NCI-H748 (cell line): ENCODE measurements around the gene ANKRD66.
A peak's percentile ranks its signal among the peaks of the same experiment; 100 is the strongest.
"Not testable (repeated sequence)": the region's sequence is repeated elsewhere in the genome, so short reads cannot be mapped to it uniquely, and the experiment has no call there.

Source experiments
- DNase-seq: peaks from one replicate; lab custom pipeline; 2025; ENCODE audit not compliant: unreplicated experiment; lab: John Stamatoyannopoulos, UW

Gene ANKRD66

GRCh38 chr6:46746696-46747095 lies at the start of gene ANKRD66:
Gene ANKRD66, plus strand, starts transcription at chr6:46746933. Its CDS starts 5,016 bp downstream, at chr6:46751949.
- DNase-seq = peak; percentile 36

- no peak for DNase-seq
These were observed 46.8 kb upstream of the ANKRD66 start for GRCh38 chr6:46699970-46700369.

GRCh38 chr6:46704562-46704961 lies 42.2 kb upstream of the ANKRD66 start:
- peak; percentile 41 for DNase-seq

GRCh38 chr6:46706464-46706863 lies 40.3 kb upstream of the ANKRD66 start:
- DNase-seq = no peak

- no peak for DNase-seq
These were observed 35.2 kb upstream of the ANKRD66 start for GRCh38 chr6:46711491-46711890.

GRCh38 chr6:46715141-46715540 lies 31.6 kb upstream of the ANKRD66 start:
- no peak for DNase-seq

GRCh38 chr6:46719099-46719498 lies 27.6 kb upstream of the ANKRD66 start:
- DNase-seq = no peak

GRCh38 chr6:46720401-46720800 lies 26.3 kb upstream of the ANKRD66 start:
- DNase-seq = no peak

GRCh38 chr6:46729787-46730326 lies 16.9 kb upstream of the ANKRD66 start:
- DNase-seq = no peak

GRCh38 chr6:46730921-46731461 lies 15.7 kb upstream of the ANKRD66 start:
- DNase-seq = no peak

GRCh38 chr6:46733341-46733801 lies 13.4 kb upstream of the ANKRD66 start:
- no peak for DNase-seq

- DNase-seq = peak; percentile 72
These were observed 11.6 kb upstream of the ANKRD66 start, which contains the start of gene PLA2G7 for GRCh38 chr6:46734867-46735719. Gene PLA2G7, minus strand, starts transcription at chr6:46735375. Its CDS starts 12,484 bp downstream, at chr6:46722891.

- DNase-seq = no peak
These were observed 11.1 kb upstream of the ANKRD66 start for GRCh38 chr6:46735720-46736031.

- DNase-seq = no peak
These were observed 9.8 kb upstream of the ANKRD66 start for GRCh38 chr6:46736906-46737305.

- no peak for DNase-seq
These were observed 5.3 kb upstream of the ANKRD66 start for GRCh38 chr6:46741482-46741881.

GRCh38 chr6:46741910-46742309 lies 4.8 kb upstream of the ANKRD66 start:
- DNase-seq = no peak

GRCh38 chr6:46743425-46744158 lies 3.1 kb upstream of the ANKRD66 start:
- no peak for DNase-seq

GRCh38 chr6:46744159-46744725 lies 2.5 kb upstream of the ANKRD66 start:
- not testable (repeated sequence) for DNase-seq

- DNase-seq = no peak
These were observed 760 bp upstream of the ANKRD66 start for GRCh38 chr6:46745973-46746372.

- DNase-seq = no peak
These were observed 2.3 kb downstream of the ANKRD66 start for GRCh38 chr6:46748940-46749503.

- peak; percentile 53 for DNase-seq
These were observed 3.0 kb downstream of the ANKRD66 start for GRCh38 chr6:46749731-46750130.
